SK-N-SH treated with all-trans-retinoic acid at 6 μM for 48 hours (cell line): ENCODE data around the gene MYOM1.

Experiments
- BACH2 ChIP-seq: fragments of 250-450 bp; sonication (Bioruptor Pico); IDR thresholded peaks from 2 replicates; pipeline ENCODE4 v1.9.0; 2021; ENCODE audit warnings: mild to moderate bottlenecking, borderline replicate concordance
- CSDC2 ChIP-seq: fragments of 250-450 bp; sonication (Bioruptor Pico); IDR thresholded peaks from 2 replicates; pipeline ENCODE4 v1.5.0; 2020; ENCODE audit warnings: mild to moderate bottlenecking, moderate library complexity
- OSR1 ChIP-seq: fragments of 250-450 bp; sonication (Bioruptor Pico); IDR thresholded peaks from 2 replicates; pipeline ENCODE4 v1.8.0; 2022; ENCODE audit warnings: moderate library complexity, mild to moderate bottlenecking, inconsistent platforms
- PPARA ChIP-seq: fragments of 250-450 bp; sonication (Bioruptor Pico); IDR thresholded peaks from 2 replicates; pipeline ENCODE4 v1.5.0; 2020; ENCODE audit warnings: mild to moderate bottlenecking, borderline replicate concordance
- TCF4 ChIP-seq: fragments of 250-450 bp; sonication (Bioruptor Pico); IDR thresholded peaks from 2 replicates; pipeline ENCODE4 v1.8.0; 2021; ENCODE audit warnings: mild to moderate bottlenecking, moderate library complexity, borderline replicate concordance
- TOX ChIP-seq: fragments of 250-450 bp; sonication (Bioruptor Pico); IDR thresholded peaks from 2 replicates; pipeline ENCODE4 v1.8.0; 2021; ENCODE audit warnings: mild to moderate bottlenecking, moderate library complexity, borderline replicate concordance
- ZFP3 ChIP-seq: fragments of 250-450 bp; sonication (Bioruptor Pico); IDR thresholded peaks from 2 replicates; pipeline ENCODE4 v1.5.0; 2020; ENCODE audit warnings: mild to moderate bottlenecking, moderate library complexity
- ZFP30 ChIP-seq: fragments of 450-650 bp; formaldehyde crosslinking; IDR thresholded peaks from 2 replicates; pipeline ENCODE4 v1.5.0; 2022; ENCODE audit warnings: mild to moderate bottlenecking, moderate library complexity
- ZNF565 ChIP-seq: fragments of 450-650 bp; formaldehyde crosslinking; conservative IDR thresholded peaks from 2 replicates; pipeline ENCODE4 v1.5.0; 2020; ENCODE audit warnings: low read depth, mild to moderate bottlenecking, moderate library complexity
- ZNF8 ChIP-seq: fragments of 450-650 bp; formaldehyde crosslinking; IDR thresholded peaks from 2 replicates; pipeline ENCODE4 v1.5.0; 2020; ENCODE audit warnings: mild to moderate bottlenecking, moderate library complexity
- TF ChIP-seq, protein P1 (sequence below): fragments of 250-450 bp; sonication (Bioruptor Pico); IDR thresholded peaks from 2 replicates; pipeline ENCODE4 v1.8.0; 2020; ENCODE audit warnings: mild to moderate bottlenecking, moderate library complexity, borderline replicate concordance
- TF ChIP-seq, protein P2 (sequence below): fragments of 250-450 bp; sonication (Bioruptor Pico); IDR thresholded peaks from 2 replicates; pipeline ENCODE4 v1.5.1; 2020; ENCODE audit warnings: low read depth, mild to moderate bottlenecking, moderate library complexity

DNA sequence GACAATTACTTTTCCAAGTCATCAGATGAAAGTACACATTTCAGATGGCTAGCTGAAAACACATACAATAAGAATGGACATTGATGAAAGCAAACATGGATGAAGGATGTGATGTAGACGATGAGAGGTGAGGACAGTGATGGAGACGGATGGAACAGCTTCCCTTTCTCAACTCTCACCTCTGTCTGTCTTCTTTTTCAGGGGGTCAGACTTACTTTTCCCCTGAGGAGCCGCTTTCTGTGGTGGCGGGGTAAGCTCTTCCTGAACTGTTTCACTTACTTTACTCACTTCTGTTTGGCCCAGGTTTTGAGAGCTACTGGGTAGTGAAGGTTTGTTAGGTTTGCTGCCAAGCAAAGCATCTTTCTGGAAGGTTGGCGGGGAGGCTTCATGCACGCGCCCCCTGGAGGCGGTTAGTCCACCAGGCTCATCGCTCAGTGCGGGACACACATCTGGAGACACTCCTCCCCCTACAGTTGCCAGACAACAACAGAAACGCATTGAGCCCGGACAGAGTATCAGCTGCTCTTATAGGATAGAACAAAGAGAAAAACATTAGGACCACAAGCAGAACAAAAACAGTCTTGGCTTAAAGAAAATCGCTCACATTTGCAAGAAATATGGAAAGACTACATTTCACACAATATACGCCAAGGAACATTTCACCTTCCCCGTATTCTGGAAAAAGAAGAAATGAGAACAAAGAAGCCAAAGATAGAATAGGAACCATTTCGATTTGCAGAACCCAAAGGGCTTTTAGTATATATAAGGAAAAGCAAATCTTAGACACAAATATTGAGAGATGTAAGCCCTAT is 90.5 kb downstream of the MYOM1 start:
- TF ChIP-seq BACH2 (CRISPR knock-in tag) (no peak), ZFP30 (CRISPR knock-in tag) (no peak), CSDC2 (no peak), ZNF565 (CRISPR knock-in tag) (no peak), OSR1 (CRISPR knock-in tag) (no peak), ZFP3 (CRISPR knock-in tag) (no peak), PPARA (CRISPR knock-in tag) (no peak), TCF4 (CRISPR knock-in tag) (peak; percentile 29; the same call in 1 of the 2 replicates), ZNF8 (CRISPR knock-in tag) (no peak), TOX (no peak)
- TF ChIP-seq, protein P1, sequence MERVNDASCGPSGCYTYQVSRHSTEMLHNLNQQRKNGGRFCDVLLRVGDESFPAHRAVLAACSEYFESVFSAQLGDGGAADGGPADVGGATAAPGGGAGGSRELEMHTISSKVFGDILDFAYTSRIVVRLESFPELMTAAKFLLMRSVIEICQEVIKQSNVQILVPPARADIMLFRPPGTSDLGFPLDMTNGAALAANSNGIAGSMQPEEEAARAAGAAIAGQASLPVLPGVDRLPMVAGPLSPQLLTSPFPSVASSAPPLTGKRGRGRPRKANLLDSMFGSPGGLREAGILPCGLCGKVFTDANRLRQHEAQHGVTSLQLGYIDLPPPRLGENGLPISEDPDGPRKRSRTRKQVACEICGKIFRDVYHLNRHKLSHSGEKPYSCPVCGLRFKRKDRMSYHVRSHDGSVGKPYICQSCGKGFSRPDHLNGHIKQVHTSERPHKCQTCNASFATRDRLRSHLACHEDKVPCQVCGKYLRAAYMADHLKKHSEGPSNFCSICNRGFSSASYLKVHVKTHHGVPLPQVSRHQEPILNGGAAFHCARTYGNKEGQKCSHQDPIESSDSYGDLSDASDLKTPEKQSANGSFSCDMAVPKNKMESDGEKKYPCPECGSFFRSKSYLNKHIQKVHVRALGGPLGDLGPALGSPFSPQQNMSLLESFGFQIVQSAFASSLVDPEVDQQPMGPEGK: no peak
- TF ChIP-seq, protein P2, sequence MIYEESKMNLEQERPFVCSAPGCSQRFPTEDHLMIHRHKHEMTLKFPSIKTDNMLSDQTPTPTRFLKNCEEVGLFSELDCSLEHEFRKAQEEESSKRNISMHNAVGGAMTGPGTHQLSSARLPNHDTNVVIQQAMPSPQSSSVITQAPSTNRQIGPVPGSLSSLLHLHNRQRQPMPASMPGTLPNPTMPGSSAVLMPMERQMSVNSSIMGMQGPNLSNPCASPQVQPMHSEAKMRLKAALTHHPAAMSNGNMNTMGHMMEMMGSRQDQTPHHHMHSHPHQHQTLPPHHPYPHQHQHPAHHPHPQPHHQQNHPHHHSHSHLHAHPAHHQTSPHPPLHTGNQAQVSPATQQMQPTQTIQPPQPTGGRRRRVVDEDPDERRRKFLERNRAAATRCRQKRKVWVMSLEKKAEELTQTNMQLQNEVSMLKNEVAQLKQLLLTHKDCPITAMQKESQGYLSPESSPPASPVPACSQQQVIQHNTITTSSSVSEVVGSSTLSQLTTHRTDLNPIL (CRISPR knock-in tag): no peak
